ENCODE data around the gene LRRC41.
"Not testable (repeated sequence)": the region's sequence is repeated elsewhere in the genome, so short reads cannot be mapped to it uniquely, and the experiment has no call there.

LRRC41 gene

GRCh38 chr1:46284597-46285564 lies 18.5 kb downstream of the LRRC41 start:
- peak; percentile 8 to 63 (median 24) for DNase-seq

- DNase-seq = no peak
These were observed 19.4 kb downstream of the LRRC41 start for GRCh38 chr1:46284058-46284457.

- DNase-seq = no peak
These were observed 22.4 kb downstream of the LRRC41 start for GRCh38 chr1:46281021-46281420.

GRCh38 chr1:46280092-46280491 lies 23.3 kb downstream of the LRRC41 start:
- no peak for DNase-seq

GRCh38 chr1:46278807-46279206 lies 24.6 kb downstream of the LRRC41 start:
- DNase-seq = no peak

- peak in 1 of 3 experiments; percentile 65 for DNase-seq
These were observed 25.6 kb downstream of the LRRC41 start for GRCh38 chr1:46277658-46278373.

GRCh38 chr1:46275030-46275337 lies 28.4 kb downstream of the LRRC41 start:
- DNase-seq = no peak

- DNase-seq = no peak
These were observed 29.0 kb downstream of the LRRC41 start for GRCh38 chr1:46274225-46275029.

GRCh38 chr1:46268578-46268977 lies 34.8 kb downstream of the LRRC41 start:
- no peak for DNase-seq

GRCh38 chr1:46263146-46263545 lies 40.3 kb downstream of the LRRC41 start:
- no peak for DNase-seq

GRCh38 chr1:46262508-46262907 lies 40.9 kb downstream of the LRRC41 start:
- no peak for DNase-seq

- DNase-seq = no peak
These were observed 46.9 kb downstream of the LRRC41 start for GRCh38 chr1:46256523-46256922.

GRCh38 chr1:46254668-46255067 lies 48.7 kb downstream of the LRRC41 start:
- no peak for DNase-seq

GRCh38 chr1:46248122-46248920 lies 55.1 kb downstream of the LRRC41 start:
- DNase-seq = peak; percentile 53 to 78 (median 57)

- DNase-seq = peak; percentile 96 to 99 (median 98)
These were observed 55.8 kb downstream of the LRRC41 start, which contains the start of gene RAD54L for GRCh38 chr1:46247436-46248121. Gene RAD54L (plus strand): TSS chr1:46247763. CDS start chr1:46248406, 643 bp downstream.

GRCh38 chr1:46246548-46247435 lies 56.6 kb downstream of the LRRC41 start:
- DNase-seq = peak in 1 of 3 experiments; percentile 50

GRCh38 chr1:46246136-46246535 lies 57.3 kb downstream of the LRRC41 start:
- not testable (repeated sequence) for DNase-seq

GRCh38 chr1:46244656-46245371 lies 58.6 kb downstream of the LRRC41 start:
- DNase-seq = peak in 2 of 3 experiments; percentile 3 to 28

- not testable (repeated sequence) for DNase-seq
These were observed 59.6 kb downstream of the LRRC41 start for GRCh38 chr1:46243831-46244230.

GRCh38 chr1:46242918-46243317 lies 60.5 kb downstream of the LRRC41 start:
- no peak for DNase-seq

All from NCI-H1417 (cell line).